GM23248 (cell line): ENCODE measurements around the gene GPR176. TPM values are rescaled to one million over a fixed set of nuclear protein-coding genes. Genes with fewer than 3 reads are reported as not detected.
"Not testable (repeated sequence)": the region's sequence is repeated elsewhere in the genome, so short reads cannot be mapped to it uniquely, and the experiment has no call there.

ENCODE experiments used
- DNase-seq: peaks from one replicate; pipeline ENCODE4 v3.0.0-alpha.2; 2015
- H2AFZ ChIP-seq: fragments of 200-600 bp; sonication (generic); 2 replicates; pipeline ENCODE4 v1.6.1; 2016; ENCODE audit warnings: antibody characterized with exemption
- H3F3A ChIP-seq: fragments of 200-600 bp; sonication (generic); 2 replicates; pipeline ENCODE4 v1.6.1; 2016; ENCODE audit warnings: mild to moderate bottlenecking, antibody characterized with exemption, mixed run types; ENCODE audit not compliant: insufficient read depth
- H3K27ac ChIP-seq: fragments of 200-600 bp; sonication (generic); 2 replicates; pipeline ENCODE4 v1.5.1; 2016; ENCODE audit warnings: mild to moderate bottlenecking
- H3K27me3 ChIP-seq: fragments of 200-600 bp; sonication (generic); replicated peaks from 2 replicates; pipeline ENCODE4 v1.6.1; 2016; ENCODE audit warnings: mild to moderate bottlenecking; ENCODE audit not compliant: insufficient read depth
- H3K36me3 ChIP-seq: fragments of 200-600 bp; sonication (generic); 2 replicates; pipeline ENCODE4 v1.6.1; 2016; ENCODE audit warnings: low read depth, mild to moderate bottlenecking
- H3K4me1 ChIP-seq: fragments of 200-600 bp; sonication (generic); 2 replicates; pipeline ENCODE4 v1.6.1; 2016; ENCODE audit warnings: mild to moderate bottlenecking; ENCODE audit not compliant: insufficient read depth
- H3K4me2 ChIP-seq: fragments of 200-600 bp; sonication (generic); one replicate; pipeline ENCODE4 v1.6.1; 2016; ENCODE audit warnings: mild to moderate bottlenecking; ENCODE audit not compliant: unreplicated experiment
- H3K4me3 ChIP-seq: fragments of 200-600 bp; sonication (generic); 2 replicates; pipeline ENCODE4 v1.5.1; 2016; ENCODE audit warnings: mild to moderate bottlenecking
- H3K79me2 ChIP-seq: fragments of 200-600 bp; sonication (generic); 2 replicates; pipeline ENCODE4 v1.6.1; 2016; ENCODE audit warnings: mild to moderate bottlenecking; ENCODE audit not compliant: insufficient read depth
- H3K9ac ChIP-seq: fragments of 200-600 bp; sonication (generic); 2 replicates; pipeline ENCODE4 v1.6.1; 2016; ENCODE audit warnings: mild to moderate bottlenecking
- H3K9me2 ChIP-seq: fragments of 200-600 bp; sonication (generic); 2 replicates; pipeline ENCODE4 v1.6.1; 2016; ENCODE audit warnings: mixed run types, mild to moderate bottlenecking, moderate library complexity; ENCODE audit not compliant: insufficient read depth
- H3K9me3 ChIP-seq: fragments of 200-600 bp; sonication (generic); one replicate; pipeline ENCODE4 v1.6.1; 2017; ENCODE audit warnings: low read depth
- H4K20me1 ChIP-seq: fragments of 200-600 bp; sonication (generic); 2 replicates; pipeline ENCODE4 v1.6.0; 2016; ENCODE audit not compliant: insufficient read depth
- EZH2 ChIP-seq: fragments of 200-600 bp; sonication (generic); IDR thresholded peaks from 2 replicates; pipeline ENCODE4 v1.6.1; 2018; ENCODE audit warnings: antibody characterized with exemption, mild to moderate bottlenecking; ENCODE audit not compliant: insufficient read depth, poor library complexity, severe bottlenecking
- EZH2phosphoT487 ChIP-seq: fragments of 200-600 bp; sonication (generic); IDR thresholded peaks from 2 replicates; pipeline ENCODE4 v1.6.1; 2018; ENCODE audit warnings: antibody characterized with exemption, moderate library complexity, mild to moderate bottlenecking, low read depth; ENCODE audit not compliant: insufficient read depth
- WGBS, 2 experiments: methylation state at CpG; one replicate each; pipeline ENCODE4 v1.1.6; 2015 to 2017; ENCODE audit warnings: low lambda C conversion rate in 2 of 2, low coverage in 1 of 2; ENCODE audit errors: missing lambda C conversion rate in 2 of 2; 5-methylcytosine and 5-hydroxymethylcytosine counted together
- in situ Hi-C: fragments of 300-500 bp; cut with MboI; formaldehyde crosslinking; loops from 2 replicates; pipeline ENCODE4 v1.15.0; 2020
- polyA plus RNA-seq: library from polyadenylated mRNA; unstranded; fragments of >200 nt; fragmentation: Nextera tagmentation; extraction: Ambion mirVana; gene quantifications from 2 replicates; pipeline ENCODE4 v1.2.1, GENCODE V29; 2016
- total RNA-seq: library from RNA; depleted of rRNA; stranded (reverse); fragments of >200 nt; shearing (Covaris generic); gene quantifications from 2 replicates; pipeline ENCODE4 v1.2.3, GENCODE V29; 2014

GPR176 gene
- total and polyA plus RNA-seq, 2 experiments from 2014 or later = 161 to 254 TPM

- in situ Hi-C loops = no loop called here
- no peaks in the 10 kb centered on the region for H3K36me3 ChIP-seq
- no peak overlapping the region for H3K4me3 ChIP-seq
- H3K9me3 ChIP-seq = no peaks in the 10 kb centered on the region
- no peak overlapping the region for H3K9ac ChIP-seq
- H4K20me1 ChIP-seq = peaks cover 17% of the 10 kb centered on the region
- H2AFZ ChIP-seq = no peak overlapping the region
- 81 to 89% methylated on average over 2 of the region's 2 CpGs for WGBS, 2 experiments
- peaks cover 14% of the 10 kb centered on the region; the same call in 1 of the 2 replicates for H3K4me1 ChIP-seq
- H3K27ac ChIP-seq = no peak overlapping the region
- TF ChIP-seq EZH2 (no peak), EZH2phosphoT487 (no peak)
- no peak overlapping the region for H3K4me2 ChIP-seq
- H3F3A ChIP-seq = peaks cover 7% of the 10 kb centered on the region
- peak; percentile 34 for DNase-seq
- no peaks in the 10 kb centered on the region for H3K9me2 ChIP-seq
- peaks cover 100% of the 10 kb centered on the region for H3K79me2 ChIP-seq
- no peaks in the 10 kb centered on the region for H3K27me3 ChIP-seq
Measured at GRCh38 chr15:39823634-39824033, 96.4 kb downstream of the GPR176 start.

- Histone ChIP-seq H3K36me3 (no peaks in the 10 kb centered on the region), H3F3A (peaks cover 7% of the 10 kb centered on the region; the same call in 1 of the 2 replicates), H3K4me2 (no peak overlapping the region), H4K20me1 (peaks cover 26% of the 10 kb centered on the region), H3K9me3 (no peaks in the 10 kb centered on the region), H3K4me1 (0 out of 2 replicates have a peak, but pooled peaks cover 6% of the 10 kb centered on the region), H3K27me3 (no peaks in the 10 kb centered on the region), H3K79me2 (peaks cover 100% of the 10 kb centered on the region), H2AFZ (no peak overlapping the region), H3K27ac (no peak overlapping the region), H3K9me2 (no peaks in the 10 kb centered on the region), H3K9ac (no peak overlapping the region), H3K4me3 (no peak overlapping the region)
- TF ChIP-seq EZH2phosphoT487 (no peak), EZH2 (no peak)
- 61 to 63% methylated on average over 3 of the region's 3 CpGs for WGBS, 2 experiments
- no peak for DNase-seq
- in situ Hi-C loops = no loop called here
Measured at GRCh38 chr15:39820050-39820602, 99.9 kb downstream of the GPR176 start.

GRCh38 chr15:39819533-39819932, 100.5 kb downstream of the GPR176 start:
- H3K9ac ChIP-seq = no peak overlapping the region
- peaks cover 28% of the 10 kb centered on the region for H4K20me1 ChIP-seq
- no peak overlapping the region for H2AFZ ChIP-seq
- H3K4me3 ChIP-seq = no peak overlapping the region
- 94 to 96% methylated on average over 3 of the region's 3 CpGs for WGBS, 2 experiments
- no peaks in the 10 kb centered on the region for H3K9me3 ChIP-seq
- H3F3A ChIP-seq = peaks cover 7% of the 10 kb centered on the region; the same call in 1 of the 2 replicates
- no peaks in the 10 kb centered on the region for H3K36me3 ChIP-seq
- H3K27ac ChIP-seq = no peak overlapping the region
- H3K4me2 ChIP-seq = no peak overlapping the region
- no peak for DNase-seq
- in situ Hi-C loops = no loop called here
- H3K9me2 ChIP-seq = no peaks in the 10 kb centered on the region
- H3K27me3 ChIP-seq = no peaks in the 10 kb centered on the region
- H3K79me2 ChIP-seq = peaks cover 100% of the 10 kb centered on the region
- TF ChIP-seq EZH2 = no peak
- TF ChIP-seq EZH2phosphoT487 = no peak
- 0 out of 2 replicates have a peak, but pooled peaks cover 6% of the 10 kb centered on the region for H3K4me1 ChIP-seq

GRCh38 chr15:39817892-39818291, 102.2 kb downstream of the GPR176 start:
- H3K4me2 ChIP-seq = no peak overlapping the region
- H3K36me3 ChIP-seq = no peaks in the 10 kb centered on the region
- peaks cover 31% of the 10 kb centered on the region for H4K20me1 ChIP-seq
- in situ Hi-C loops = no loop called here
- H3K27me3 ChIP-seq = no peaks in the 10 kb centered on the region
- 0 out of 2 replicates have a peak, but pooled peaks cover 6% of the 10 kb centered on the region for H3K4me1 ChIP-seq
- DNase-seq = no peak
- no peak overlapping the region for H2AFZ ChIP-seq
- no peaks in the 10 kb centered on the region for H3K9me2 ChIP-seq
- TF ChIP-seq EZH2phosphoT487 = no peak
- no peak overlapping the region for H3K9ac ChIP-seq
- no peak overlapping the region for H3K27ac ChIP-seq
- peaks cover 100% of the 10 kb centered on the region for H3K79me2 ChIP-seq
- H3K9me3 ChIP-seq = no peaks in the 10 kb centered on the region
- peaks cover 7% of the 10 kb centered on the region; the same call in 1 of the 2 replicates for H3F3A ChIP-seq
- no peak overlapping the region for H3K4me3 ChIP-seq

GRCh38 chr15:39814489-39814888, 105.6 kb downstream of the GPR176 start:
- Histone ChIP-seq H3K27ac (no peak overlapping the region), H3K9me2 (no peaks in the 10 kb centered on the region), H3K79me2 (peaks cover 100% of the 10 kb centered on the region), H3K4me2 (no peak overlapping the region), H3K4me1 (no peaks in the 10 kb centered on the region), H3F3A (no peaks in the 10 kb centered on the region; the same call in 1 of the 2 replicates), H3K36me3 (no peaks in the 10 kb centered on the region), H3K9me3 (no peaks in the 10 kb centered on the region), H3K27me3 (no peaks in the 10 kb centered on the region), H3K4me3 (no peak overlapping the region), H3K9ac (no peak overlapping the region), H2AFZ (no peak overlapping the region), H4K20me1 (peaks cover 24% of the 10 kb centered on the region)
- TF ChIP-seq EZH2 = no peak
- no peak for TF ChIP-seq EZH2phosphoT487
- DNase-seq = no peak
- WGBS, 2 experiments = 95 to 100% methylated on average over 1 of the region's 1 CpG
- in situ Hi-C loops = no loop called here

- H3K9ac ChIP-seq, H3K27me3 ChIP-seq, H3K9me2 ChIP-seq, DNase-seq, H2AFZ ChIP-seq, H3K4me1 ChIP-seq, H3K9me3 ChIP-seq, in situ Hi-C loops, H3K4me2 ChIP-seq, H3K36me3 ChIP-seq, H3K4me3 ChIP-seq, H3K27ac ChIP-seq, H3F3A ChIP-seq: not testable (repeated sequence)
- peaks cover 100% of the 10 kb centered on the region for H3K79me2 ChIP-seq
- WGBS, 2 experiments = 97 to 98% methylated on average over 3 of the region's 3 CpGs
- peaks cover 20% of the 10 kb centered on the region for H4K20me1 ChIP-seq
Measured at GRCh38 chr15:39812651-39813050, 107.4 kb downstream of the GPR176 start.
